Stimulated activated CD4-positive, alpha-beta T cell treated with anti-CD3 and anti-CD28 coated beads, Interleukin-4, amount 100 ng/mL, for 48 hours (primary cell): Measurements from ENCODE around the gene UBE2L5.

Experiments used
- DNase-seq, 2 donors: peaks; one replicate each; pipeline ENCODE4 v3.0.0-alpha.2; 2020; ENCODE audit warnings: low read depth in 2 of 2

The UBE2L5 gene

GRCh38 chr13:30406779-30407416 lies 15.4 kb upstream of the UBE2L5 start:
- no peak for DNase-seq

GRCh38 chr13:30408319-30409101 lies 13.8 kb upstream of the UBE2L5 start:
- DNase-seq: peak; percentile 87 to 92

GRCh38 chr13:30409886-30410704 lies 12.2 kb upstream of the UBE2L5 start:
- DNase-seq: no peak

GRCh38 chr13:30410705-30411125 lies 11.6 kb upstream of the UBE2L5 start:
- DNase-seq: no peak

- DNase-seq: no peak
Measured at GRCh38 chr13:30412346-30412745, 9.9 kb upstream of the UBE2L5 start.

GRCh38 chr13:30413842-30414241 lies 8.5 kb upstream of the UBE2L5 start:
- no peak for DNase-seq

- DNase-seq: no peak
Measured at GRCh38 chr13:30415430-30416030, 6.8 kb upstream of the UBE2L5 start.

GRCh38 chr13:30416471-30416870 lies 5.8 kb upstream of the UBE2L5 start:
- DNase-seq: no peak

- DNase-seq: no peak
Measured at GRCh38 chr13:30418075-30418716, 4.1 kb upstream of the UBE2L5 start.

GRCh38 chr13:30418717-30419459 lies 3.4 kb upstream of the UBE2L5 start:
- no peak for DNase-seq

- peak in 1 of 2 donors; percentile 41 for DNase-seq
Measured at GRCh38 chr13:30421093-30422053, 920 bp upstream of the UBE2L5 start.

- no peak for DNase-seq
Measured at GRCh38 chr13:30423891-30424290, 1.6 kb downstream of the UBE2L5 start.

GRCh38 chr13:30429235-30429634 lies 6.9 kb downstream of the UBE2L5 start:
- DNase-seq: no peak

- DNase-seq: no peak
Measured at GRCh38 chr13:30429721-30430694, 7.7 kb downstream of the UBE2L5 start.

- DNase-seq: no peak
Measured at GRCh38 chr13:30431269-30431940, 9.1 kb downstream of the UBE2L5 start.

- no peak for DNase-seq
Measured at GRCh38 chr13:30435911-30436451, 13.7 kb downstream of the UBE2L5 start.

GRCh38 chr13:30437177-30437576 lies 14.9 kb downstream of the UBE2L5 start:
- no peak for DNase-seq

- no peak for DNase-seq
Measured at GRCh38 chr13:30438286-30438685, 16.0 kb downstream of the UBE2L5 start.
